ENCODE measurements around the gene SUPT3H. TPM values are rescaled to one million over a fixed set of nuclear protein-coding genes. Genes with fewer than 3 reads are reported as not detected.
"Not testable (repeated sequence)": the region's sequence is repeated elsewhere in the genome, so short reads cannot be mapped to it uniquely, and the experiment has no call there.

The SUPT3H gene
- total RNA-seq, 1 donor from 2014 or later = 7.9 TPM

DNA sequence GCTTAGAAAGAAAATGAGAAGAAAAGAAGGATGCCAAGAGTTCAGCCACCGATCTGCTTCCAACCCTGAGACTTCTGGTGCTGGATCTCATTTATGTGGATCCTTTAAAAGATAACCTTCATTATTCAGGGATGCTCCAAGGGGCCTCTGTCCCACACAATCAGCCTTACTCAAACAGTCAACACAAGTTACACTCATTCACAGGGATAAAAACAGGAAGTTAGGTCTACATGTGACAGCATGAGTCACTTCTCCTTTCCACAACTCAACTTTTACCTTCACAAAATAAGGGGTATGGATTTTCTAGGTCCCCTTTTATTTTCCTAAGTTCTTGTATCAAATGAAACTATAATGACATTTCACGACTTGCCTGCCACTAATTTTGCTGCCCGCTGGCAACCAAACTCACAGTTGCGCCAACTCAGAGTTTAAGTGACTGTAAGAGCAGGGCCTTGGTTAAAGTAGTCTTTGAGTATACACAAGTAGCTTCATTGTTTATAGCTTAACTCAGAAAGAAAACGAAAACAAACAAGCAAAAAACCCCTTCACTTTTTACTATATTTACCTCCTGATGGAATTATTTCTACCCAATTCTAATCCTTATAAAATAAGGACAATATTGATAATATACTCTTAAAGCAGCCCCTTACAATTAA is 328.4 kb downstream of the SUPT3H start:
- DNase-seq = no peak

DNA sequence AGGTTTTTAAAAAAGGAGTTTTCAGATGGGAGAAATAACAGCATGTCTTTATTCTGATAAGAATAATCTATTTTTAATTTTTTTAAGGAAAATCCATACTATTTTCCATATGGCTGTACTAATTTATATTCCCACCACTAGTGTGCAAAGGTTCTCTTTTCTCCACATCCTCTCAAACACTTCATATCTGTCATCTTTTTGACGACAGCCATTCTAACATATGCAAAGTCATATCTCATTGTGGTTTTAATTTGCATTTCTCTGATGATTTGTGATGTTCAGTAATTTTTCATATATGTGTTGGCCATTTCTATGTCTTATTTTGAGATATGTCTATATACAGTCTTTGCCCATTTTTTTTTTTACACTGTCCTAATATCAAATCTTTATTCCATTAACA is 330.2 kb downstream of the SUPT3H start:
- no peak for DNase-seq

DNA sequence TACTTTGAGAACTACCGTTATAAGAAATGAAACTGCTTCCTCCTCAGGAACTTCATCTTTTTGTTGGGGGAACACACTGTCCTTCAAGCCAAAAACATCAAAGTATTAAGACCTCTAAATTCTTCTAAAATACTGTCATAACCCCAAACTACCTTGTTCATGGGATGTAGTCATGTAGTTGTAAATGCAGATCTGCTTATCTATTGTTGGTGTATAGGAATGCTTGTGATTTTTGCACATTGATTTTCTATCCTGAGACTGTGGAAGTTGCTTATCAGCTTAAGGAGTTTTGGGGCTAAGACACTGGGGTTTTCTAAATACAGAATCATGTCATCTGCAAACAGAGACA is 332.5 kb downstream of the SUPT3H start:
- no peak for DNase-seq

DNA sequence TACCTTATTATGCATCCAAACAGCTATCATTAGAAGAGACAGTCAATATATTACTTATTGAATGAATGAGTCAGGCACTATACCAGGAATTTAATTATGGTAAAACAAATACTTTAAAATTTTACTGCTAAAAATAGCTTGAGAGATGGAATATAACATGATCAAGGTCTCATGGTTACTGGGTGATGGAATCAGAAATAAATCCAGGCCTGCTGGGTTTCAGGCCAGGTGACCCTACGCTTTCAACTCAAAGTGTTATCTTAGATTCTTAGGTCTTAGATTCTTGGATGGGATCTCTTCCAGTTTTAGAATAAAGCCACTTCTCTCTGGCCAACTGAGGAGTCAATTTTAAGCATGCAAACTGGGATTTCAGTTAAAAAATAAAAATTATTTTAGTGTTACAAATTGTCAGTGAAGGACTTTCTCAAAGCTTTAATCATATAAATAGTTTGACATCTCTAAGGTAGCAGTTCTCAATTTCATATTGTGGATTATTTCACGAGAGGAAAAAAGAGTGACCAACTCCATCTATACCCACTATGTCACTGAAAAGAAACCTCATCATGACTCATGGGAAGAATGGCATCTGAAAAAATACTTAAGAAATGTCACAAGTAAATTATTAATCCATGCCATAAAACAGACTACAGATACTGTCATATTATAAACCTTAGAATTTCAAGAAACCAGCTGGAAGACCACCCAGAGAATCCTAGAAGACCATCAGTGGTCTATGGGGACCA is 333.1 kb downstream of the SUPT3H start:
- DNase-seq = no peak

DNA sequence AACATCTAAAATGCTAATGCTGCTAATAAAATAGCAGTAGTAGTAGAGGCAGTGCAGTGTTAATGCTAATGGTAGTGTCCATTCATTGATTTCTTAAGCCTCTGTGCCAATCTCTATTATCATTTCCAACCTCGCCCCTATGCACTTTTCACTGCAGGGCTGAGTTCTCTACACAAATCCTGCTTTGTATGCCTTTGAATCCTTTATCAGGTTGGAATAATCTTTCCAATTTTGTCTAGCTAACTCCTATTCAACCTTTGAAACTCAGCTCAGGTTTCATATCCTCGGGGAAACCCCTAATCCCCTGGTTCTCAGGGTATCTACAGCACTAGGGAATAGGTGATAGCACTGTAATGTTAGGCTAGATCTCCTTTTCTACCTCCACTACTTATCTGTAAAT is 333.6 kb downstream of the SUPT3H start:
- no peak for DNase-seq

DNA sequence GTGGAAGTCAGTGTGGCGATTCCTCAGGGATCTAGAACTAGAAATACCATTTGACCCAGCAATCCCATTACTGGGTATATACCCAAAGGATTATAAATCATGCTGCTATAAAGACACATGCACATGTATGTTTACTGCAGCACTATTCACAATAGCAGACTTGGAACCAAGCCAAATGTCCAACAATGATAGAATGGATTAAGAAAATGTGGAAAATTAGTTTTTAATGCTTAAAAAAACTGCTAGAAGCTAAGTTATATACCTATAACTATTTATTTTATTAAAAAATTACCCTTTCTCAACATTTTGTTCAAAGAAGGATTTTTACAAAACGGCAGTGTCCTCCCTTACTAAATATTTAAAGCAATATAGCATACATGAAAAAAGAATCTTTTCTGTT is 335.1 kb downstream of the SUPT3H start:
- not testable (repeated sequence) for DNase-seq

DNA sequence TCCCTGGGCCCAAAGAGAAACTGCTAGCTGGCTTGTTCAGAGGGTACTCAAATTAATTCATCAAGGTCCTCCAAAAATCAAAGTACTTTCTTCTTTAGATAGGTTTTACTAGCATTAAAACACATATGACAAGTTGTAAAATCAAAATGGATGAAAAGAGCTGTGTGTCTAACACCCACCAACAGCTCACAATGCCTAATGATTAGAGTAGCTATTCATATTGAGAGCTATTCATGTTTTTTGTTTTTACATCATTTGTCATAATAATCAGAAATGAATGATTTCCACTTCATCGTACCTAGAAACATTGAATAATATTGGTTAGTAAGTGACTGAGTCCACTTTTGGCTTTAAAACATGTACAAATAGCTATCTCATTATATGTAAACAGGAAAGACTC is 339.5 kb downstream of the SUPT3H start:
- DNase-seq = no peak

DNA sequence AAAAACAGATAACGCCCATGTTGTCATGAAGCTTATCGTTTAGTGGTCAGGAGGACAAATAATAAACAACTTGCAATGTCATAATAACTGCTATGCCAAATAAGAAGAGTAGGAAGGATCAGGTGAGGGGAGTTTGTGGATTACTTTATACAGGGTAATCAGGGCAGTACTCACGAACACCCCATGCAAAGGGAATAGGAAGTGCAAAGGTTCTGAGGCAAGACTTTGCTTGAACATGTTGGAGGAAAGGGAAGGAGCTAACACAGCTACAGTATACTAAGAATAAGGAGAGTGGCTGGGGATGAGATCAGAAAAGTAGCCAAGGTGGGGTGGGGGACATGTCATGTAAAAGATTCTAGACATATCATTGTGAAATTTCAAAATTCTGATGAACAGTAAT is 341.6 kb downstream of the SUPT3H start:
- DNase-seq = no peak

DNA sequence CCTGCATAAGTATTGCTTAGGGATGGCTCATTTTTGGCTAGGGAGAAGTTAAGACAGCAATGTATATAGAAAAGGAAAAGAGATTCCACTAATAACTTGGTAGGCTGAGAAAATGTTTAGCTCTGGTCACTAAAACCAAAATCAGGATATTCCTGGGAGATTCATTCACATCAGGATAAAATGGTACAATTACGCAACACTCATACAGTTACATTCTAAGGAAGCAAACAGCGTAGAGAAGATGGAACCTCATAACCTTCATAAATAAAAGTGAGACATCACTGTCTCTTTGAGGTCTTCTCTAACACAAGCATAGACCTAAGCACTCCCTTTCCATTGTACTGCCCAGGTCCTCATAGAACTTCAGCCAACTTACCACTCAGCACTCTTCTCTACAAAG is 345.3 kb downstream of the SUPT3H start:
- no peak for DNase-seq

DNA sequence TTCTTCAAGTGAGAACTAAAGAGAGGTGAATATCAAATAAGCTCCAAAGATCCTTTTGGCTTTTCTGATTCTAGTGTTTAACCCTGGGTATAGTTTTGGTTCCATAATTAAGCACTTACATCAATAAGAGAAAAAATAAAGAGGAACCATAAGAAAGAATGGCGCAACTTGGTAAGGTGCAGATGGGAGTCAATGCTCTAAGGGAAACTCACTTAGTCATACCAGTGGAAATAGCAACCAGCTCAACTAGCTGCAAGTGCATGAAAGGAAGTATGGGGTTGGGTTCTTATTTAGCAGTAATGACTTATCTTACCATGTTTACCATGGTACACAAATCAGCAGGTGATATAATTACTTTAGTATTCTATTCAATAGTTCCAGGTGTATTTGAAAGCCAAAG is 346.1 kb downstream of the SUPT3H start:
- DNase-seq = no peak

DNA sequence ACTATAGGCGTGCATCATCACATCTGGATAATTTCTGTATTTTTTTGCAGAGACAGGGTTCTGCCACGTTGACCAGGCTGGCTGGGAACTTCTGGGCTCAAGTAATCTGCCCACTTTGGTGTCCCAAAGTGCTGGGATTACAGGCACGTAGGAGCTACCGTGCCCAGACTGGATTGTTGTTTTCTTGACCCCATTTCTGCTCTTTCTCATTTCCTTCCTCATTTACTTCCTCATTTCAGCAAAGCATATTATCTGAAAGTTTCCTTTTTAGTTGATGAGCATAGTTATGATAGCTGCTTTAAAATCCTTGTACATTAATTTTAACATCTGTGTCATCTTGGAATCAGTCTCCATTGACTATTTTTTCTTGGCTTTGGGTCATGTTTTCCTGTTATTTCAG is 350.6 kb downstream of the SUPT3H start:
- no peak for DNase-seq

DNA sequence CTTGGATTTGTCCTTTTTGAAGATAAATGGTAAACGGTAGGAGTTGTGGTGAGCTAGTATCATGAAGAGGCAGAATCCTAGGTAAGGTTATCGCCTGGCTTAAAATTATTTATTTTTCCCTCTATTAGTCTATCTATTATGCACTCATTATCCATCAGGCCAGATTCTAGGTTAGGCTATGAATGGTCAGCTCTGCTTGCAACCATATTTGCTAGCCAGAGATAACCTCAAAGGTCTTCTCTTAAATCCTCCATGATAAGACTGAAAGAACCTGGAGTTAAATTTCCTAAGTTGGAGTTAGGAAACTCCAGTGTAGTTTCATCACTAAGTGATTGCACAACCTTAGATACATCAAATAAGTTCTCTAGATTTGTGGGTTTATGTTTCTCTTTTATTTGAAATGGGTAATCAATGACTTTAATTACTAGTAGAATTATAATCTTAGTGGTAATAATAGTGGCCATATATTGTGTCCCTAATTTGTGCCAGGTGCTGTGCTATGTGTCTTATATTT is 351.7 kb downstream of the SUPT3H start:
- DNase-seq = no peak

DNA sequence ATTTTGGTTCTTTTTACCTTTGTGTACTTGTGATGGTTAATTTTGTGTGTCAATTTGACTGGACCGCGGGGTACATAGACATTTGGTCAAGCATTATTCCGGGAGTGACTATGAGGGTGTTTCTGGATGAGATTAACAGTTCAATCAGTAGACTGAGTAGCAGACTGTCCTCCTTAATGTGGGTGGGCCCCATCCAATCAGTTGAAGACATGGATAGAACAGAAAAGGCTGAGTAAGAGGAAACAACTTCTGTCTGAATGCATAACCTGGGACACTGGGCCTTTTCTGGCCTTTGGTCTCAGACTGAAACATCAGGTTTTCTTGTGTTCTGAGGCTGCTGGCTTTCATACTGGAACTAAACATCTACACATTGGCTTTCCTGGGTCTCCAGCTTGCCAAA is 353.1 kb downstream of the SUPT3H start:
- DNase-seq = no peak

DNA sequence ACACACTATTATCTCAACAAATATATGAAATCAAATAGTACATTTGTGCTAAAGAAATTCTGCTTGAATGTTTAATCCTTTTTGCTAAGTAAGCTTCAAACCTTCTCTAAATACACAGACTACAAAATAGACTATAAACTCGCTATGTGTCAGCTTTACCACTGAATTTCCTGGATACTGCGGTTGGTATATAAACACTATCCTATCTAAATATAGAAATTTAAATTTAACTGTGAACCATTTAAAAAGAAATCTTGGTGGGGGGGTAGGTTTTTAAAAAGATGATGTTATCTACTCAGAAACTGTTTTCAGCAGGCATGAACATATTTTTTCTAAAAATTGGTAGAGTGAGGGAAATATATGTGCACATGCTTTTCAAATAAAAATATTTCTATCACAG is 356.1 kb downstream of the SUPT3H start:
- DNase-seq = peak; percentile 15

DNA sequence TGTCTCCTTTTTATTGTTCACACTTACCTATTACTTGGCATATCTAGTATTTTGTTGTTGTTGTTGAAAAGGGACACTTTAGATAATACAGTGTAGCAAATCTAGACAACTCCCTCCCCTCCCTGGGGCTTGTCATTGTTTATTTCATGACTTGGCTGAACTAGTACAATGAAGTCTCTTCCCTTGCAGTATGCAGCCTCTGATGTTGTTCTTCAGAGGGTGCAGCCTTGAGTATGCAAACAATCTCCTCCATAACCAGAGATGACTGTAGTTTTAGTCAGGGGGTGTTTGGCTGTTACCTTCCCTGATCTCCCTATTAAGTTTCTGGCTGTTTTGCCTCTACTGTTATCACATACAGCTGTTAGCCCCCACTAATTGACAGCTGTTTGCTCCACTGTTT is 365.0 kb downstream of the SUPT3H start:
- DNase-seq = no peak

DNA sequence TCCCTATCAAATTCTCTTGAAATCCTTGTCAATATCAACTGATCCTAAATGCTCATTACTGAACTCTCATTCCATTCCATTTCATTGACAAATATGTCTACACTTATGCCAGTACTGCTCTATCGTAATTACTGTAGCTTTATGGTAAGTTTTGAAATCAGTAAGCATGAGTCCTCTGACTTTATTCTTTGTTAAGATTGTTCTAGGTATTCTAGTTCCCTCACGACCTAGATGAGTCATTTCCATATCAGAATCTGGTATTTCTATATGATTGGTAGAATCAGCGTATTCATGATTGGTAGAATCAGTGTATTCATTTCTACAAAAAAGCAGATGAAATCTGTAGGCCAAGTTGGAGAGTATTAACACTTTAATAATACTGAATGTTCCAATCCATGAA is 368.2 kb downstream of the SUPT3H start:
- no peak for DNase-seq

DNA sequence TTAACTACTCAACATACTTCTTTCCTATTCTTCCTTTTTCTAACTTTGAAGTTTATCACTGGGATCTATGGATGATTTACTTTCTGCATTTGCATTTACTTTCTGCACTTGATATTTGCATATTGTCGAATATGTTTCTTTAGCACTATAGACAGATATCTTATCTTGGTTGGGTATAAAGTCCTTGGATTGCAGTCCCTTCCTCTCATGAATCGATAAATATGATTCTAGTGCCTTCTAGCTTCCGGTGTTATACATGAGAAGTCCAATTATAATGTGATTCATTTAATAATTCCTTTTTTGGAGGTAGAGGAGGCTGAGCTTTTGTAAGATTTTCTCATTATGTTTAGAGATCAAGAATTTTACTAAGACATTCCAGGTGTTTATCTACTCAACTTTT is 370.8 kb downstream of the SUPT3H start:
- no peak for DNase-seq

DNA sequence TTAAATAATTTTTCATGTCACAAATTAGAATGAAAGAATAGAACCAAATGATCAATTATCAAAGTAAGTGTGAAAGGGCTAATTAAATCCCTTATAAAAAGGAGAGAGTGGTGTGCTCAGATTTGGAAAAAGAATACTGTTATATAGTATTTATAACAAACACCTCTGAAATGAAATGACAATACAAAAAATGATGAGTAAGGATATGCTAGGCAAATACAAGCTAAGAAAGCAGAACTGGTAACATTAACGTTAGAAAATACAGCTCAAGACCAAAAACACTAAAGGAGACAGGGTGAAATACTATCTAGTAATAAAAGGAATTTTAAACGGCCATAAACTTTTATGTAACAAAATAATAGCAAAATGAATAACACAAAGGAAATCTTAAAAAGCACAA is 373.8 kb downstream of the SUPT3H start:
- no peak for DNase-seq

DNA sequence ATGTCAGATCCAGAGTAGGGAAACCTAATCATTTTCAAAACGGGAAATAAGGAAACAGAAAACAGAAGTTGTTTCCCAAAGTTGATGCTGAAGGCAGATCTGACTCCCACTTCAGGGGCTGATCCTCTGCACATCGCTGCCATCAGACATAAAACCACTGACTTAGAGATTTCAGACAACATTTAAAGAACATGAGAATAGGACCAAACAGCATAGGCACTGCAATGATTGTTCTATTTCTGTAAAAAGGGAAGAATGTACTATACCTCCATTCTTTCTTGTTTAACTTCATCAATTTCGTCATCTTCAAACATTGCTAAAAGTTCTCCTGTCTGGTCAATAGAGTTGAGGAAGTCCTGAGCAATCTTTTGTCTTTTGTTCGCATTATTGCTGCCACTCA is 374.3 kb downstream of the SUPT3H start:
- DNase-seq = no peak

DNA sequence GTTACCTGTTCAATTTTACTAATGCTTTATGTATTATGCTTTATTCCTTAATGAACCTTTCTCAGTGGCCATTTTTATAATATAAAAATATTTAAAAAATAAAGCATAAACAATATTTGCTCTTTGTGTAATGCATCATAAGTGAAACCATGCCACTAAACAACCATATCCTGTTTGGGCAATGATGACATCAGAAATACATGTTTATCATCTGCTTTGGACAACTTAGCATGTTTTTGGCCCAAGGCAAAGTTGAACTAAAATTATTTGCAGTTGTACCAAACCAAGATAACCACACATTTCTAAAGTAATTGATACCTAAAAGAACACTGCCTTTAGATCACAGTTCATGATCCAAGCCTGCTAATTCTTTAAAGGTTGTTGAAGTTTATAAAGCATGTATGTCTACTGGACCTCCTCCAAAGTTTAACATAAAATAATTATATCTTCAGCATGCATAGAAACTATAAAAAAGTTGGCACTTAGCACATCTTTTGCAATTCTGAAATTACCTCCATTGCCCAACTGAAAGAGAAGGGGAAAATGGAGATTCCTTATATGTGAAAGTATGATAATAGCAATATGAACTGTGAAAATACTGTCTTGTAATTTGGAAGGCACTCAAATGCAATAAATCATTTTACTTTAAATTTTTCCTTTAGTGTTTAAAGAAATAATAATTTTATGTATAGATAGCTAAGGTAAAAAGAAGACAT is 375.2 kb downstream of the SUPT3H start:
- DNase-seq = no peak

DNA sequence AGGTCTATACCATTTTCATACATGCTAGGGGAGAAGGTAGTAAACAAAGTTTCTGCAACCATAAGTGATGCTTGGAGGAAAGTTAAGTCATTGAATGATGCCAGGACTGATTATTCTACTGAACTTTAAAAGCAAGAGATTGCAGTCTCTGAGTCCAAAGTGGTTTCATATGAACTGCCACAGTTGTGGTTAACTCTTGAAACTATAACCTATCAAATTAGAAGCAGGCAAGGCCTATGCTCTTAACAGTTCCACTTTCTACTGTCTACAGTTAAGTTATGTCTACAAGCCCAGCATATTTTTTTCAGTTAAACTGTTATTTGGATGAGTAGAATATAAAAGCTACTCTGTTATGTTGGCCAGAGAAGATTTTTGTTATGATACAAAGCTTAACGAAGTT is 376.1 kb downstream of the SUPT3H start:
- no peak for DNase-seq

DNA sequence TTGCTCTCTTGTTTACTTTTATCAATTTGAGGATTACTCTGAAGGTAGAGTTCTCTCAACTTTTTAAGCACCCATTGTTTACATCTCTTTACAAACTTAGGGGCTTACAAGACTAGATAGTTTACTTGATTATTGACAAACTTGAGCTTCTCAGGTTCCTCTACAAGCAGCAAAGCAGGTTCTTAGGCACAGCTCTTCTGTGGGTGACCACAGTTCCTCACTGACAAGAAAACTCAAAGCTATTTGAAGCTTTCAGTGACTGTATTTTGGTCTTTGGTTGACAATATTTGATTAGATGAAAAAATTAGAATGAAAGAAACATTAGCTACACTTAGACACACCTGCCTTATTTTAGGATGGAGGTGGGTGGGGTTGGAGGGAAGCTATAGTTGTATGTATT is 376.9 kb downstream of the SUPT3H start:
- no peak for DNase-seq

DNA sequence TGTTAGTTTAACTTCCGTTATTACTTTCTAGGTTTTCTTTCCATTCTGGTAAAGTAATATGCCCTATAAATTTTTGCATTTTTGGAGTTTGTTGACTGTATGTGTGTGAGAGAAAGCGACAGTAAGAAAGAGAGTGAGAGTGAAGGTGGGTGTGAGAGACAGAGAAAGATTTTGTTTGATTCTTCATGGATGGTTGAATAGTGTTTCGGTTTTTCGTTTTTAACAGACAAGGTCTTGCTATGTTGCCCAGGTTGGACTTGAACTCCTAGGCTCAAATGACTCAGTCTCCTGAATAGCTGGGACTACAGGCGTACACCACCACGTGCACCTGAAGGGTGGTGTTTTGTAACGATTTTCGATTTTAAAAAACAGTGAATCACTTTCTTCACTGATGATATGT is 378.7 kb downstream of the SUPT3H start:
- no peak for DNase-seq

Measured in tongue (tissue), 2 donors.